Pancreas (tissue), 10 donors: ENCODE results near the gene SYN1. TPM values are rescaled to one million over a fixed set of nuclear protein-coding genes. Genes with fewer than 3 reads are reported as not detected.

Experiments
- ATAC-seq, 4 donors: fragments of 200-7000 bp; cut with Tn5 transposase; one replicate each; pipeline versions ENCODE4 v1.8.0 to v1.9.1; 2020; ENCODE audit warnings: mild to moderate bottlenecking in 4 of 4, moderate library complexity in 4 of 4
- DNase-seq, 6 donors: peaks; one replicate each; pipeline ENCODE4 v3.0.0-alpha.2; 2020
- FAIRE-seq: peaks from 2 replicates; lab custom pipeline; 2012; peaks lifted over from hg19 to GRCh38; lab: Jason Lieb, UNC
- H3K27ac ChIP-seq, 4 donors: fragments of 200-600 bp; sonication (generic); 1 replicate in 3 of 4; 2 replicates in 1 of 4; pipeline versions ENCODE4 v1.5.0 to v1.8.0; 2020
- H3K27me3 ChIP-seq, 4 donors: fragments of 200-600 bp; one replicate each; pipeline ENCODE4 v1.8.0; 2021
- H3K36me3 ChIP-seq, 3 donors: fragments of 200-600 bp; sonication (generic) in 1 of 3; one replicate each; pipeline versions ENCODE4 v1.5.0 to v1.8.0; 2020 to 2021
- H3K4me1 ChIP-seq, 3 donors: fragments of 200-600 bp; one replicate each; pipeline ENCODE4 v1.8.0; 2021
- H3K4me3 ChIP-seq, 4 donors: fragments of 200-600 bp; sonication (generic) in 2 of 4; one replicate each; pipeline versions ENCODE4 v1.5.0 to v1.8.0; 2020 to 2021
- H3K9me3 ChIP-seq, 4 donors: fragments of 200-600 bp; one replicate each; pipeline ENCODE4 v1.8.0; 2021
- WGBS, 2 donors: extraction: QIAGEN DNeasy Blood & Tissue Kit; methylation state at CpG; one replicate each; pipeline ENCODE4 v1.1.7; 2013; 5-methylcytosine and 5-hydroxymethylcytosine counted together
- intact Hi-C, 3 donors: fragments of 100-400 bp; cut with DNase I; formaldehyde crosslinking; loops; one replicate each; pipeline versions ENCODE4 v1.11.1 to v1.14.2; 2022
- polyA plus RNA-seq, 2 donors: library from polyadenylated mRNA; stranded (reverse); fragments of 200-250 nt; gene quantifications; one replicate each; pipeline ENCODE4 v1.2.3, GENCODE V29; 2013
- total RNA-seq, 6 donors: library from RNA; stranded (reverse); fragmentation: NEBNext Ultra II Directional in 4 of 6; extraction: Animal tissue kit (Norgen Biotek cat#: 25700) in 4 of 6; gene quantifications; one replicate each; pipeline versions ENCODE4 v1.2.1 to v1.2.4, GENCODE V29; 2021 to 2023
- TF ChIP-seq, protein P1 (sequence below), 4 donors: fragments of 200-600 bp; sonication (generic) in 3 of 4; IDR thresholded peaks; one replicate each; pipeline versions ENCODE4 v1.5.0 to v1.8.0; 2021; ENCODE audit warnings: antibody characterized with exemption in 4 of 4
- donor health status: healthy with polysubstance abuse.
- donor health status: DM: no; HTN: no; CAD: no; lungs with moderate emphysema.
- donor health status: DM: no; HTN: no; CAD: no.
- donor health status: control.
- donor health status: control.
- donor health status: Bipolar disorder and iron deficiency.
- donor health status: DM: yes; HTN: yes; CAD: no.
- donor health status: DM: no; HTN: no; CAD: no.
- donor health status: DM: no; HTN: no; CAD: no.
- donor health status: DM: yes; HTN: yes; CAD: no.

SYN1 gene
- total and polyA plus RNA-seq, 8 donors, result 0.47 to 10.3 (median 1.5) TPM

GRCh38 chrX:47634871-47635575, 15.4 kb upstream of the SYN1 start:
- Histone ChIP-seq H3K36me3 (peaks cover 0 to 4% (median 0%) of the 10 kb centered on the region in 3 donors), H3K4me3 (no peak overlapping the region), H3K27ac (no peak overlapping the region), H3K4me1 (no peaks in the 10 kb centered on the region), H3K27me3 (no peaks in the 10 kb centered on the region), H3K9me3 (no peaks in the 10 kb centered on the region)
- FAIRE-seq (no peak), DNase-seq (no peak), ATAC-seq (no peak)
- TF ChIP-seq, protein P1, sequence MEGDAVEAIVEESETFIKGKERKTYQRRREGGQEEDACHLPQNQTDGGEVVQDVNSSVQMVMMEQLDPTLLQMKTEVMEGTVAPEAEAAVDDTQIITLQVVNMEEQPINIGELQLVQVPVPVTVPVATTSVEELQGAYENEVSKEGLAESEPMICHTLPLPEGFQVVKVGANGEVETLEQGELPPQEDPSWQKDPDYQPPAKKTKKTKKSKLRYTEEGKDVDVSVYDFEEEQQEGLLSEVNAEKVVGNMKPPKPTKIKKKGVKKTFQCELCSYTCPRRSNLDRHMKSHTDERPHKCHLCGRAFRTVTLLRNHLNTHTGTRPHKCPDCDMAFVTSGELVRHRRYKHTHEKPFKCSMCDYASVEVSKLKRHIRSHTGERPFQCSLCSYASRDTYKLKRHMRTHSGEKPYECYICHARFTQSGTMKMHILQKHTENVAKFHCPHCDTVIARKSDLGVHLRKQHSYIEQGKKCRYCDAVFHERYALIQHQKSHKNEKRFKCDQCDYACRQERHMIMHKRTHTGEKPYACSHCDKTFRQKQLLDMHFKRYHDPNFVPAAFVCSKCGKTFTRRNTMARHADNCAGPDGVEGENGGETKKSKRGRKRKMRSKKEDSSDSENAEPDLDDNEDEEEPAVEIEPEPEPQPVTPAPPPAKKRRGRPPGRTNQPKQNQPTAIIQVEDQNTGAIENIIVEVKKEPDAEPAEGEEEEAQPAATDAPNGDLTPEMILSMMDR (IDR thresholded peaks at IDR 0.05), result no peak
- WGBS, 2 donors, result 80 to 91% methylated on average over 16 of the region's 16 CpGs
- intact Hi-C loops, result no loop called here

- TF ChIP-seq, protein P1 (IDR thresholded peaks at IDR 0.05), result no peak
- H3K27me3 ChIP-seq, result no peaks in the 10 kb centered on the region
- no peak for DNase-seq
- H3K27ac ChIP-seq, result no peak overlapping the region
- ATAC-seq, result no peak
- no peak overlapping the region for H3K4me3 ChIP-seq
- no peaks in the 10 kb centered on the region for H3K4me1 ChIP-seq
- no peak for FAIRE-seq
- intact Hi-C loops, result no loop called here
- no peaks in the 10 kb centered on the region for H3K36me3 ChIP-seq
- no peaks in the 10 kb centered on the region for H3K9me3 ChIP-seq
- WGBS, 2 donors, result 64 to 68% methylated on average over 14 of the region's 14 CpGs
These were observed 14.3 kb upstream of the SYN1 start for GRCh38 chrX:47633689-47634590.

- intact Hi-C loops, result no loop called here
- no peak for FAIRE-seq
These were observed 13.0 kb upstream of the SYN1 start for GRCh38 chrX:47632666-47633065.

DNA sequence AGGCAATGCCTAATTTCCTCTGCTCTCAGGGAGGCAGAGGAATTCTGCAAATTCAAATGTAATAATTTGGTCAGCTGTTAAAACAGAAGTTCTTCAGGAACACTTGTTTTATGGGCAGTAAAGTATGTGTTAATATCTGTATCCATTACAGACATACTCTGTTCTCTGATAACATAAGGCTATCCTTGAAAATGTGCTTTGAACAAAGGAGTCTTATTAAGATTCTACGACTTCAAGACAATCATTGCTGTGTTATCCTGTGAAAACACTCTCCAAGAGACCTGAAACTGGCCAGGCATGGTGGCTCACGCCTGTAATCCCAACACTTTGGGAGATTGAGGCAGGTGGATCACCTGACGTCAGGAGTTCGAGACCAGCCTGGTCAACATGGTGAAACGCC, 12.0 kb upstream of the SYN1 start:
- Histone ChIP-seq H3K9me3 (no peaks in the 10 kb centered on the region), H3K4me3 (no peak overlapping the region), H3K27me3 (no peaks in the 10 kb centered on the region), H3K36me3 (no peaks in the 10 kb centered on the region), H3K4me1 (no peaks in the 10 kb centered on the region), H3K27ac (no peak overlapping the region)
- WGBS, 2 donors, result 77 to 86% methylated on average over 5 of the region's 5 CpGs
- no peak for FAIRE-seq
- no peak for ATAC-seq
- intact Hi-C loops, result no loop called here
- TF ChIP-seq, protein P1 (IDR thresholded peaks at IDR 0.05), result no peak
- DNase-seq, result no peak

More at GRCh38 chrX:47632666-47633065, 13.0 kb upstream of the SYN1 start:
- 50 to 51% methylated on average over 4 of the region's 4 CpGs for WGBS, 2 donors
- H3K27me3 ChIP-seq, result no peaks in the 10 kb centered on the region
- DNase-seq, result no peak
- no peaks in the 10 kb centered on the region for H3K36me3 ChIP-seq
- no peak overlapping the region for H3K27ac ChIP-seq
- H3K4me1 ChIP-seq, result no peaks in the 10 kb centered on the region
- no peak overlapping the region for H3K4me3 ChIP-seq
- TF ChIP-seq, protein P1 (IDR thresholded peaks at IDR 0.05), result no peak
- no peaks in the 10 kb centered on the region for H3K9me3 ChIP-seq
- peak in 1 of 4 donors; percentile 42 for ATAC-seq
